Measurements from ENCODE around the gene CLDN6. TPM values are rescaled to one million over a fixed set of nuclear protein-coding genes. Genes with fewer than 3 reads are reported as not detected.

Gene CLDN6
- total RNA-seq, 1 experiment from 2014 or later = not detected

- Histone ChIP-seq H3K9me3 (ENCODE audit: low read length) (no peaks in the 10 kb centered on the region), H4K20me1 (ENCODE audit: insufficient read depth, low read depth, low read length) (no peaks in the 10 kb centered on the region), H3K4me3 (ENCODE audit: low read length) (peak overlapping the region; percentile 99), H3K27me3 (ENCODE audit: low read length) (no peaks in the 10 kb centered on the region), H3K4me1 (ENCODE audit: low read length) (peaks cover 57% of the 10 kb centered on the region), H3K27ac (ENCODE audit: low read length) (peak overlapping the region; percentile 62; the same call in 1 of the 2 replicates), H3K9me2 (replicated peaks; ENCODE audit: insufficient read depth, low read length) (no peaks in the 10 kb centered on the region), H3K36me3 (ENCODE audit: insufficient read depth, low read length) (peaks cover under 1% of the 10 kb centered on the region; the same call in 1 of the 2 replicates), H3K4me2 (ENCODE audit: low read depth, low read length, poor library complexity, severe bottlenecking) (peak overlapping the region; percentile 99), H3K79me2 (ENCODE audit: low read length) (peaks cover 29% of the 10 kb centered on the region), H3K9ac (ENCODE audit: low read length) (peak overlapping the region; percentile 81), H2AFZ (ENCODE audit: low read length) (peak overlapping the region; percentile 71; the same call in 1 of the 2 replicates)
- DNase-seq = peak; percentile 77
Measured at GRCh38 chr16:2979669-2980226, 38.2 kb downstream of the CLDN6 start.

DNA sequence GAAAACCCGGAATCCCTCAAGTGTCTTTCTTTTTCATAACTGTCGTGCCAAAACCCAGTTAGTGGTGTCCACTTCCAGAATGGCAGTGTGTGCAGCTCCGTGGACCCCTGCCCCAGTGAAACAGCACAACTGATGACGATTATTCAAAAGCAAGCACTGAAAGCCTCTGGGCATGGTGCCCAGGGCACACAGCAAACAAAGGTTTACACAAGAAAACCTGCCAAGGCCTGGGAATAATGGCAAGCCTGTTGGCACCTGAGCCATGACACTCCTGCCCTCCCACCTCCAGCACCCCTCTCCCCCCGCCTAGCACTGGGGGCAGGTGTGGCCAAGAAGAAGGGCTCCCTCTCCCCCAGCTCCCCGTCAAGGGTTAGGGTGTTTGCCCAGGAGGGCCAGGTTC lies 40.5 kb downstream of the CLDN6 start:
- H3K79me2 ChIP-seq (ENCODE audit: low read length) = peaks cover 29% of the 10 kb centered on the region
- H4K20me1 ChIP-seq (ENCODE audit: insufficient read depth, low read depth, low read length) = no peaks in the 10 kb centered on the region; the same call in 1 of the 2 replicates
- no peak overlapping the region for H2AFZ ChIP-seq (ENCODE audit: low read length)
- no peak overlapping the region for H3K27ac ChIP-seq (ENCODE audit: low read length)
- H3K9me2 ChIP-seq (replicated peaks; ENCODE audit: insufficient read depth, low read length) = no peaks in the 10 kb centered on the region
- H3K36me3 ChIP-seq (ENCODE audit: insufficient read depth, low read length) = peaks cover 11% of the 10 kb centered on the region; the same call in 1 of the 2 replicates
- no peak for DNase-seq
- H3K4me3 ChIP-seq (ENCODE audit: low read length) = no peak overlapping the region
- no peaks in the 10 kb centered on the region for H3K9me3 ChIP-seq (ENCODE audit: low read length)
- no peaks in the 10 kb centered on the region for H3K27me3 ChIP-seq (ENCODE audit: low read length)
- H3K4me2 ChIP-seq (ENCODE audit: low read depth, low read length, poor library complexity, severe bottlenecking) = peak overlapping the region; percentile 6
- no peak overlapping the region for H3K9ac ChIP-seq (ENCODE audit: low read length)
- H3K4me1 ChIP-seq (ENCODE audit: low read length) = peaks cover 51% of the 10 kb centered on the region

GRCh38 chr16:2976673-2977072 lies 41.3 kb downstream of the CLDN6 start:
- Histone ChIP-seq H3K79me2 (ENCODE audit: low read length) (peaks cover 33% of the 10 kb centered on the region), H3K27ac (ENCODE audit: low read length) (no peak overlapping the region), H3K4me2 (ENCODE audit: low read depth, low read length, poor library complexity, severe bottlenecking) (no peak overlapping the region), H3K4me3 (ENCODE audit: low read length) (no peak overlapping the region), H3K9me2 (replicated peaks; ENCODE audit: insufficient read depth, low read length) (no peaks in the 10 kb centered on the region), H3K27me3 (ENCODE audit: low read length) (no peaks in the 10 kb centered on the region), H3K9ac (ENCODE audit: low read length) (no peak overlapping the region), H4K20me1 (ENCODE audit: insufficient read depth, low read depth, low read length) (peaks cover 5% of the 10 kb centered on the region; the same call in 1 of the 2 replicates), H3K9me3 (ENCODE audit: low read length) (no peaks in the 10 kb centered on the region), H3K4me1 (ENCODE audit: low read length) (peaks cover 56% of the 10 kb centered on the region), H3K36me3 (ENCODE audit: insufficient read depth, low read length) (peaks cover 16% of the 10 kb centered on the region; the same call in 1 of the 2 replicates), H2AFZ (ENCODE audit: low read length) (no peak overlapping the region)
- DNase-seq = no peak

GRCh38 chr16:2976201-2976600 lies 41.8 kb downstream of the CLDN6 start:
- H3K79me2 ChIP-seq (ENCODE audit: low read length) = peaks cover 35% of the 10 kb centered on the region
- peaks cover 16% of the 10 kb centered on the region; the same call in 1 of the 2 replicates for H3K36me3 ChIP-seq (ENCODE audit: insufficient read depth, low read length)
- H3K4me3 ChIP-seq (ENCODE audit: low read length) = no peak overlapping the region
- peaks cover 58% of the 10 kb centered on the region for H3K4me1 ChIP-seq (ENCODE audit: low read length)
- no peak overlapping the region for H3K9ac ChIP-seq (ENCODE audit: low read length)
- no peak overlapping the region for H2AFZ ChIP-seq (ENCODE audit: low read length)
- no peak for DNase-seq
- H3K27me3 ChIP-seq (ENCODE audit: low read length) = no peaks in the 10 kb centered on the region
- H3K9me3 ChIP-seq (ENCODE audit: low read length) = no peaks in the 10 kb centered on the region
- no peaks in the 10 kb centered on the region for H3K9me2 ChIP-seq (replicated peaks; ENCODE audit: insufficient read depth, low read length)
- H4K20me1 ChIP-seq (ENCODE audit: insufficient read depth, low read depth, low read length) = peaks cover 6% of the 10 kb centered on the region
- no peak overlapping the region for H3K4me2 ChIP-seq (ENCODE audit: low read depth, low read length, poor library complexity, severe bottlenecking)
- no peak overlapping the region for H3K27ac ChIP-seq (ENCODE audit: low read length)

DNA sequence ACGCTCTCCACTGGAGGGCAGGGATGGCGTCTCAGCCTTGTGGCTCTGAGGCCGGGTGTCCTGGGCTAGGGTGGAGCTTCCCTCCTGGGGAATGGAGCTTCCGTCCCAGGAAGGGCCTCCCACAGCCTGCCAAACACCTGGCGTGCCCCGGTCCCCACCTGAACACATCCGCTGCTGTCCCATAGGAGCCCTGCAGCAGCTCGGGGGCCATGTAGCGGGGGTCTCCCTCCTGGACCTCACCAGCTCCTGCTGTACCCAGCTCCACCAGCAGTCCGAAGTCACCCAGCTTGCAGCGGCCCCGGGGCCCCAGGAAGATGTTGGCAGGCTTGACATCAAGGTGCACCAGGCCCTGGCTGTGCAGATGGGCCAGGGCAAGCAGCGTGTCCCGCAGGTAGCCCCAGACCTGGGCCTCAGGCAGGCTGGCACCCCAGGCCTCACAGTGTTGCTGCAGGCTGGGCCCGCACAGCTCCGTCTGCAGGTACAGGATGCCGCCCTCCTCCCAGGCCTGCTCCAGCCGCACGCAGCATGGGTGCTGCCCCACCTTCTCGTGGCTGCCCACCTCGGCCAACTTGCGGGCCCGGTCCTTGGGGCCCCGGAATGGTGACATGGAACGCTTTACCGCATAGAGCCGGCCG lies 42.7 kb downstream of the CLDN6 start:
- no peaks in the 10 kb centered on the region for H3K27me3 ChIP-seq (ENCODE audit: low read length)
- peaks cover 62% of the 10 kb centered on the region for H3K4me1 ChIP-seq (ENCODE audit: low read length)
- H3K79me2 ChIP-seq (ENCODE audit: low read length) = peaks cover 44% of the 10 kb centered on the region
- no peak overlapping the region for H3K4me2 ChIP-seq (ENCODE audit: low read depth, low read length, poor library complexity, severe bottlenecking)
- H3K36me3 ChIP-seq (ENCODE audit: insufficient read depth, low read length) = peaks cover 16% of the 10 kb centered on the region; the same call in 1 of the 2 replicates
- H3K27ac ChIP-seq (ENCODE audit: low read length) = no peak overlapping the region
- H3K9ac ChIP-seq (ENCODE audit: low read length) = no peak overlapping the region
- no peak overlapping the region for H3K4me3 ChIP-seq (ENCODE audit: low read length)
- no peaks in the 10 kb centered on the region for H3K9me2 ChIP-seq (replicated peaks; ENCODE audit: insufficient read depth, low read length)
- H4K20me1 ChIP-seq (ENCODE audit: insufficient read depth, low read depth, low read length) = peaks cover 16% of the 10 kb centered on the region
- no peaks in the 10 kb centered on the region for H3K9me3 ChIP-seq (ENCODE audit: low read length)
- DNase-seq = no peak
- no peak overlapping the region for H2AFZ ChIP-seq (ENCODE audit: low read length)

DNA sequence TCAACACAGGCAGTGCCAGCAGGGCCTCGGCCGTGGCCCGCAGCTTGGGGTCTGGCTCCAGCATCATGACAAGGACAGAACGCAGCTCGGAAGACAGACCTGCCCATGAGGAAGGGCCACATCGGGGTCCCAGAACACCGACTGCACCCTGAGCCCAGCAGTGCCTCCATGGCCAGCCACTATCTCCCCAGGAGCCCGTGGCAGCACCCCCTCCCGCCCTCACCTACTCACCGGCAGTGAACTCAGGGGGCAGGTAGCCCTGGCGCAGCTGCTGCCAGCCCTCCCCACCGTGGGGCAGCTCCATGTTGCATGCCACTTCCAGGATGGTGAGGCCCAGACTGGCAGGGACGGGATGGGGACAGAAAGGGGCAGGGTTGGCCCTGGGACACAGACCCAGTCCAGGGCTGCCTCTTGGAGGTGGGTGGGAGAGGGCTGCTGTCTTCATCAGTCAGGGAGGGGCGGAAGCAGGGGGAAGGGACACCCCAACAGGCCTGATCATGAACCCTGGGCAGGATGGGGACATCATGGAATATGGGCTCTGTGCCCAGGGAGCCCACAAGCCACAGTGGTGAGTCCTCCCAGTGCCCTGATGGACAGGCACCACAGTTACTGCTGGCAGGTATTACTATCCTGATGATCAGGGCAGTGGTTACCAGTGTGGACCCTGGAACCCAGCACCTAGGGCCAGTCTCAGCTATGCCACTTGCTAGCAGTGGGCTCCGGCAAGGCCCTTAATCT lies 43.5 kb downstream of the CLDN6 start:
- Histone ChIP-seq H3K4me3 (ENCODE audit: low read length) (no peak overlapping the region), H3K36me3 (ENCODE audit: insufficient read depth, low read length) (peaks cover 16% of the 10 kb centered on the region; the same call in 1 of the 2 replicates), H3K27ac (ENCODE audit: low read length) (no peak overlapping the region), H3K4me2 (ENCODE audit: low read depth, low read length, poor library complexity, severe bottlenecking) (no peak overlapping the region), H3K79me2 (ENCODE audit: low read length) (peaks cover 41% of the 10 kb centered on the region), H3K27me3 (ENCODE audit: low read length) (no peaks in the 10 kb centered on the region), H3K4me1 (ENCODE audit: low read length) (peaks cover 61% of the 10 kb centered on the region), H3K9me3 (ENCODE audit: low read length) (no peaks in the 10 kb centered on the region), H4K20me1 (ENCODE audit: insufficient read depth, low read depth, low read length) (peaks cover 16% of the 10 kb centered on the region), H3K9ac (ENCODE audit: low read length) (no peak overlapping the region), H3K9me2 (replicated peaks; ENCODE audit: insufficient read depth, low read length) (no peaks in the 10 kb centered on the region), H2AFZ (ENCODE audit: low read length) (no peak overlapping the region)
- no peak for DNase-seq

DNA sequence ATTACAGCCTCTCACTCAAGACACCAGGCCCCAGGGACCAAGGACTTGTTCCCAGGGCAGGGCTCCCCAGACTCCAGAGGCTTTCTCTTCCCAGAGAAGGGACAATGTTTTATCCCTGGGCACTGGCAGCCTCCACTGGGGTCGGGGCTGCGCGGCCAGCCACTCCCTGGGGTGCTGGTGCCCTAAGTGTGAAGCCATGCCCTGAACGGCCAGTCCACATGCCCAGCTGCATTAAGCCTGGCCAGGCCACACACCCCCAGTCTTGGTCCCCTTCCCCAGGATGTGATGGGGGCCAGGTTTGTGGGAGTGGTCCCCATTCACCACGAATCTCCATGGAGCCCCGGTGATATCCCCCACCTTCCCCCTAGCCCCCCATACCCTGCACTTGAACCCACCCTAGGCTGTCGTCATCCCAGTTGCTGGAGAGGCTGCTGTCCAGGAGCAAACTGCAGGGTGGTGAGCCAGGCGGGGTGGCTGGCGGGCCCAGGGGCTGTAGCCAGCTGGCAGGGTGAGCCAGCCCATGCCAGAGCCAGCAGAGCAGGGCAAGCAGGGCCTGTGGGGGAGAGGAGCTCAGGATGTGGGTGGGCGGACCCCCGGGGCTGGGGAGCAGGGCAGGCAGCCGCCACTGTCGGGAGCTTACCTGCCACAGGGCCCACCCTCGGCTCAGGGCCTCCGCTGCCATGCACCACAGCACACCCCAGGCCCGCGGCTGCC lies 44.2 kb downstream of the CLDN6 start:
- no peak overlapping the region for H3K9ac ChIP-seq (ENCODE audit: low read length)
- H3K27ac ChIP-seq (ENCODE audit: low read length) = no peak overlapping the region
- H2AFZ ChIP-seq (ENCODE audit: low read length) = no peak overlapping the region
- H3K36me3 ChIP-seq (ENCODE audit: insufficient read depth, low read length) = peaks cover 16% of the 10 kb centered on the region; the same call in 1 of the 2 replicates
- no peak for DNase-seq
- H3K4me3 ChIP-seq (ENCODE audit: low read length) = no peak overlapping the region
- H4K20me1 ChIP-seq (ENCODE audit: insufficient read depth, low read depth, low read length) = peaks cover 16% of the 10 kb centered on the region
- no peaks in the 10 kb centered on the region for H3K27me3 ChIP-seq (ENCODE audit: low read length)
- no peaks in the 10 kb centered on the region for H3K9me3 ChIP-seq (ENCODE audit: low read length)
- peaks cover 55% of the 10 kb centered on the region for H3K4me1 ChIP-seq (ENCODE audit: low read length)
- no peak overlapping the region for H3K4me2 ChIP-seq (ENCODE audit: low read depth, low read length, poor library complexity, severe bottlenecking)
- no peaks in the 10 kb centered on the region for H3K9me2 ChIP-seq (replicated peaks; ENCODE audit: insufficient read depth, low read length)
- peaks cover 34% of the 10 kb centered on the region for H3K79me2 ChIP-seq (ENCODE audit: low read length)

Data from Karpas-422 (cell line).